ENCODE data around the gene FOXE3.

- TF ChIP-seq MAX (IDR thresholded peaks at IDR 0.05) (no peak), USF2 (IDR thresholded peaks at IDR 0.05) (no peak), CTCF (IDR thresholded peaks at IDR 0.05) (no peak), RNF2 (IDR thresholded peaks at IDR 0.05; ENCODE audit: borderline replicate concordance, low read depth) (no peak), MAFK (IDR thresholded peaks at IDR 0.05; ENCODE audit: partially characterized antibody) (no peak), FOXS1 (CRISPR knock-in tag; IDR thresholded peaks at IDR 0.05) (no peak), CBX8 (IDR thresholded peaks at IDR 0.05) (no peak)
Measured at GRCh38 chr1:47386268-47386667, 29.8 kb upstream of the FOXE3 start.

All from A549 (cell line).